DMS 273 treated with DMSO at 0.1 percent for 48 hours (cell line): ENCODE measurements around the gene MRPL1.
"Not testable (repeated sequence)": the region's sequence is repeated elsewhere in the genome, so short reads cannot be mapped to it uniquely, and the experiment has no call there.

Experiments used
- DNase-seq: peaks from one replicate; lab custom pipeline; 2025; lab: John Stamatoyannopoulos, UW

Gene MRPL1

DNA sequence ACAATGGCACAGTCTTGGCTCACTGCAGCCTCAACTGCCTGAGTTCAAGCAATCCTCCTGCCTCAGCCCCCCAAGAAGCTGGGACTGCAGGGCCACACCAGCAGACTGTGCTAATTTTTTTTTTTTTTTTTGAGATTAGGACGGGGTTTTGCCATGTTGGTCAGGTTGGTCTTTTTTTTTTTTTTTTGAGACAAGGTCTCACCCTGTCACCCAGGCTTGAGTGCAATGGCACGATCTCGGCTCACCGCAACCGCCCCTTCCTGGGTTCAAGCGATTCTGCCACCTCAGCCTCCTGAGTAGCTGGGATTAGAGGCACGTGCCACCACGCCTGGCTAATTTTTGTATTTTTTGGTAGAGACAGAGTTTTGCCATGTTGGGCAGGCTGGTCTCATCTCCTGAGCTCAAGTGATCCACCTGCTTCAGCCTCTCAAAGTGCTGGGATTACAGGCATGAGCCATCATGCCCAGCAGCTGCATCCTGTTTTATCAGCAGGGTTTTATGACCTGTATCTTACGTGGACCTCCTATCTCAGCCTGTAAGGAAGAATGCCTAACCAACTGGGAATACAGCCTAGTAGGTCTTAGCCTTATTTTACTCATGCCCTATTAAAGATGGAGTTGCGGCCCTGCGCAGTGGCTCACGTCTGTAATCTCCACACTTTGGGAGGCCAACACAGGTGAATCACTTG lies 13.2 kb upstream of the MRPL1 start:
- no peak for DNase-seq

GRCh38 chr4:77852892-77853495 lies 9.6 kb upstream of the MRPL1 start:
- no peak for DNase-seq

DNA sequence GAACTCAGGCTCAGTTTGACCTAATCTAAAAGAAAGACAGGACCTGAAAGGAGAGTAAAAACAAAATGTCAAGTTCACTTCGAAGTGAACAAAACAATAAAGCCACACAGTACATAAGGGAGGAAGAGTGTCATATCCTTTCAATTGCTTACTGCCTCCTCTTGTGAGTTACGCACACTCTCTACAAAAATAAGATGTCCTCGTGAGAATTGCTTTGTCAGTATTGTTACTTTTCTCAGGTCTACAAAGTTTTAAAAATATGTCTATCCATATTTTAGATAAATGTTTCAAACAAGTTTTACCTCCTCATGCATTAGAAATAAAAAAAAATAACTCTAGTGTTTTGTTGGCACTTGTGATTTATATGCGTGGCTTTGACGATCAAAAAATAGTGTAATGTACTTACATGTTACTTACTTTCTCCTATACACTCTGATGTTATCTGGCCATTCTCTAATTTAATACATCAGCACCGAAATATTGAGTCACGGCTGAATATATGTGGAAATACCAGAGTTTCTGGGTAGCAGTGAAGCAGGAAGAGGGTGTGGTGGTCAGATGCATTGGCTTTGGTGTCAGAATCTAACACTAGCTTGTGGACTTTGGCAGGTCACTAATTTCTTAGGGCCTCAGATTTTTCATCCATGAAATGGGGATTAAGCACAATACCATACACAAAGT lies 8.1 kb upstream of the MRPL1 start:
- DNase-seq: no peak

DNA sequence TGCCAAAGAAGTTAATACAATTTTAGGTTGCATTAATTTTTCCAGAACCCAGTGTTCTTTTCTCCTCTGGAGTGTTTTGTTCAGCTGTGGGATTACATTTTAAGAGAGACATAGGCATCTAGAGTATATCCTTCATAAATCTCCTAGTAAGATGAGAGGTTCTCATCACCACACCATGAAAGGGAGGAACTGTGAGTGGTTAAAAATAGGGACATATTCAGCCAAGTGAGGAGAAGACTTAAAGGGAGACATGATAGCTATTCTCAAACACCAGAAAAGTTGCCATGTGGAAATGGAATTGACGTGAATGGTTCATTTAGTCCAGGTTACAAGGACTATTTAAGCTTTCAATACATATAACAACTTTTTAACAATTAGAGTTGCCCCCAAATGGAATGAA lies 6.5 kb upstream of the MRPL1 start:
- no peak for DNase-seq

DNA sequence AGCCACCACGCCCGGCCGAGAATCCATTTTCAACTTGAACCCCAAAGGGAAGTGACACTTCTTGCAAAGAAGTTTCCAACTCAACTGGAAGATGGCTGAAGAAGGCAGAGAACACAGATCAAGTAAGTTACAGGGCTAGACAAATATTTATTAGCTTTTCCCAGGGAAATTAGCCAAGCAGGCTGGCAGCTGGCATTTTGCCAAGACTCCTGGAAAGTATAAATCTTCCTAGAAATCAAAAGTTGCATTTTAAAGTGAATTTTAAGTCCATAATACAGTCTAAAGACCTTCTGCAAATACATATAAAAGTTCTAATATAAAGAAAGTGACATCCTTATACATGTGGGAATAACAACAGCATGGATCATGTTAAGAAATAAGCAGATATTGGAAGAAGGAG lies 3.4 kb upstream of the MRPL1 start:
- DNase-seq: no peak

- DNase-seq: no peak
These were observed 1.1 kb upstream of the MRPL1 start for GRCh38 chr4:77861495-77861894.

GRCh38 chr4:77863341-77863740 lies 711 bp downstream of the MRPL1 start:
- not testable (repeated sequence) for DNase-seq

- no peak for DNase-seq
These were observed 2.6 kb downstream of the MRPL1 start for GRCh38 chr4:77865259-77865658.

DNA sequence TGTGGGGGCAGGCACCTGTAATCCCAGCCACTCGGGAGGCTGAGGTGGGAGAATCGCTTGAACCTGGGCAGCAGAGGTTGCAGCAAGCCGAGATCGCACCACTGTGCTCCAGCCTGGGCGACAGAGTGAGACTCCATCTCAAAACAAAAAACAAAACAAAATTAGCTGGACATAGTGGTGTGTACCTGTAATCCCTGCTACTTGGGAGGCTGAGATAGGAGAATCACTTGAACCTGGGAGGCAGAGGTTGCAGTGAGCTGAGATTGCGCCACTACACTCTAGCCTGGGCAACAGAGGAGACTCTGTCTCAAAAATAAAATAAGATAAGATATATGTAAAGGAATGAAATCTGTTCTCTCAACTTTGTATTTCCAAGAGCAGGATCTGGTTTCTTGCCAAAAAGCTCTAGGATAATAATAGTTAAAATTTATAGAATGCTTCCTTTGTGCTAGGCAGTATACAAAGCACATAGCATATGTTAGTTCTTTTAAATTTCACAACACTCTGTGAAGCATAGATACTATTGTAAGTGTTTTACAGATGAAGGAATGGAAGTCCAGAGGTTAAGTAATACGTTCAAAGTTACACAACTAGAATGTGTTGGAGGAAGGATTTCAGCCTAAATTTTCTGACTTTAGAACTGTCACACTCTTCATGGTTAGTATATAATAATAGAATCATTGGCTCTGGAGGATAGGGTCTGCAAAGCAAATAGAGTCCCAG lies 10.3 kb downstream of the MRPL1 start:
- no peak for DNase-seq

- no peak for DNase-seq
These were observed 14.5 kb downstream of the MRPL1 start for GRCh38 chr4:77877167-77877566.

- no peak for DNase-seq
These were observed 15.3 kb downstream of the MRPL1 start for GRCh38 chr4:77877771-77878565.

GRCh38 chr4:77880784-77881183 lies 18.2 kb downstream of the MRPL1 start:
- DNase-seq: no peak

DNA sequence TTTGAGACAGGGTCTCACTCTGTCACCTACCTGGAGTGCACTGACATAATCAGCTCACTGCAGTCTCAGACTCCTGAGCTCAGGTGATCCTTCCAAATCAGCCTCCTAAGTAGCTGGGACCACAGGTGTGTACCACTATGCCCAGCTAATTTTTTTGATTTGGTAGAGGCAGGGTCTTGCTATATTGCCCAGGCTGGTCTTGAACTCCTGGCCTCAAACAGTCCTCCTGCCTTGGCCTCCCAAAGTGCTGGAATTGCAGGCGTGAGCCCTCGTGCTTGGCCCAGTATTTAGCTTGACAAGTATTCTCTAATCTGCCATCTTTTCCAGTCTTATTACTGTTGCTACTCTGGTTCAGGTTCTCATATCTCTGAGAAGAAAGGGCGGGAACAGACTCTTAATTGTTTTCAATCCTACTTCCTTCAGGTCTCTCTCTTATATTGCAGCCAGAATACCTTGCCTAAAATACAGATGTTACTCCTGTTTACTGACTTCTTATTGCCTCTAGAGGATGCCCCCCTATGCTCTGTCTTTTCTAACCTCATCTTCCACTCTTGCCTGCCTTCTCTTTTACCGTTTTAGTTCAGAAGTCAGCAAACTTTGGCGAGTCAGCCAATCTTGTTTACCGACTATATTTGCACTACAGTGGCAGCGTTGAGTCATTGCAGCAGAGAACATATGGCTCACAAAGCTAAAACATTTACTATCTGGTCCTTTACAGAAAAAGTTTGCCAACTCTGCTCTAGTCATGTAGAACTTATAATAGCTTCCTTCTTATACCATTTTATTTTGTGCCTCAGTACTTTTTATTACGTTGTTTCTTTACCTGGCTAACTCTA lies 19.0 kb downstream of the MRPL1 start:
- DNase-seq: no peak

GRCh38 chr4:77893451-77893850 lies 30.8 kb downstream of the MRPL1 start:
- DNase-seq: no peak

DNA sequence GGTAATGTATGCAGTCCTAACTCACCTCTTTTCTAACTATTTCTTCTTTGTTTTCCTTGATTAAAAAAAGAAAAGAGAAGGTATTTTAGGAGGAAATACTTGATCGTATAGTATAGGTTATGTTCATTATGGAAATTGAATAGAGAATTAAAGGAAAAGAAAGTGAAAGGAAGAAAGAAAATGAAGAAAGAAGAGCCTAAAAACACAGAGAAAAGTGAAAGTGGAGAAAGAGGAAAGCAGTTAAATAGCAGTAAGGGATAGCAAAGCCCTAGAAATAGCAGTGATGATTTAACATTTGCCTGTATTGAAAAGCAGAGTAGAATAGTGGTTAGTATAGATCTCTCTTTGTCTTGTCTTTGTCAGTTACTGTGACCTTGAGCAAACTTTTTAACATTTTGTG lies 37.0 kb downstream of the MRPL1 start:
- DNase-seq: no peak

DNA sequence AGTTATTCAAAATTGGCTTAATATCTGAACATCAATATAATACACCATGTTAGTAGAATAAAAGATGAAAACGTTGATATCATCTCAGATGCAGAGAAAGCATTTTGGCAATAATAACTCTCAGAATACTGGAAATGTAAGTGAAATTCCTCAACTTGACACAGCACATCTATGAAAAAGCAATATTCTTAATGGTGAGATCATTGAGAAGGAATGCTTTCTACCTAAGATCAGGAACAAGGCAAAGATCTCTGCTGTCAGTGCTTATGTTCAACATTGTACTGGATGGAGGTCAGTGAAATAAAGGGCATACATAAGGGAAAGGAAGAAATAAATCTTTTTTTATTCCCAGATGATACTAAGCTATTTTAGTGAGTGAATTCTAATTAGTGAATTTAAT lies 40.6 kb downstream of the MRPL1 start:
- no peak for DNase-seq

GRCh38 chr4:77905651-77906263 lies 43.1 kb downstream of the MRPL1 start:
- no peak for DNase-seq

DNA sequence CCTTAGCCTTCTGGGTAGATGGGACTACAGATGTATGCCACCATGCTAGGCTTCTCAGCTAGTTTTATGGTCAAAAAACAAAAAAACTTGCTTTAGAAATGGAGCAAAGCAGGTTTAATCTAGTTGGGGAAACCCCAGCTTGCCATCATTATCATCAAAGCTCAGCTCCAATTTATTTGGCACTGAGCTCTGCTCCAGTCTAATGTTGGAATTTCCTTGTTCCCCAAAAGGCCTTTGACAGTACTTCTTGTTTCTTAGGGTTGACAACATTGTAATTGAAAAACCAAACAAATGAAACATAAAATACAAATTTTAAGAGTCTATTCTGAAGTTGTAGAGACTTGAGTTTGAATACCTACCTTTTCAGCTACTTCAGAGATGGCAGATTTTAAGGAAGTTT lies 48.0 kb downstream of the MRPL1 start:
- DNase-seq: no peak

- DNase-seq: no peak
These were observed 48.5 kb downstream of the MRPL1 start for GRCh38 chr4:77911091-77911490.

DNA sequence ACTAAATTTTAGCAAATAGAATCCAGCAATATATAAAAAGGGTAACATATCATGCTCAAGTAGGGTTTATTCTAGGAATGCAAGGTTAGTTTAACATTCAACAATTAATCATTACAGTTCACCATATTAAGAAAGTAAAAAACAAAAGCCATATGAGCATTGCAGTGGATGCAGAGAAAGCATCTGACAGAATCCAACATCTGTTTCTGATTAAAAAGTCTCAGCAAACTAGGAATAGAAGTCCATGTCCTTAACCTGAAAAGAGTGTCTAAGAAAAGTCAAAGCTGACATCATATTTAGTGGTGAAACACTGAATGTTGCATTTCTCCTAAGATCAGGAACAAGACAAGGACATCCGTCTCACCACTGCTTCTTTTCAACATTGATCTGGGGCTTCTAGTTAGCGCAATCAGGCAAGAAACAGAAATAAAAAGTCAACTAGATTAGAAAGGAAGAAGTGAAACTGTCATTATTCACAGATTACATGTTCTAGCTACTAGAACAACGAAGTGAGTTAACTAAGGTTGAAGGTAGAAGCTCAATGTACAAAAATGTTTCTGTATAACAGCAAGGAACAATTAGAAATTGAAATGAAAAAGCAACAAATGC lies 49.3 kb downstream of the MRPL1 start:
- no peak for DNase-seq
